ENCODE data around the gene UBB. TPM values are rescaled to one million over a fixed set of nuclear protein-coding genes. Genes with fewer than 3 reads are reported as not detected.

The UBB gene
- total RNA-seq, 1 donor from 2014 or later, result 625 TPM

DNA sequence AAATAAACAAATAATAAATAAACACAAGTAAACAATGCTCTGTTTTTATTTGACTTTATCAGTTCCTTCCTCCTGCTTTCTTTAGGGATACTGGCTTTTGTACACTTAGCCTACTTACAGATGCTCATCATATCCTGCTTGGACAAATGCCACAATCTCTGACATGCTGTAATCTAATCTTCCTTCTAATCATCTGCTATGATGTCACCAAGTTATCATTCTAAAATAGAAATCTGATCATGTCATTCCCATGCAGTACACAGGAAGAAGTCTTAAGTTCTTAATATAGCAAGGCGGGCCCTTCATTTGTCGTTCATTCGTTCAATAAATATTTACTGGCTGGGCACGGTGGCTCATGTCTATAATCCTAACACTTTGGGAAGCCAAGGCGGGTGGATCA is 9.1 kb upstream of the UBB start:
- Histone ChIP-seq H3K27me3 (no peaks in the 10 kb centered on the region), H3K36me3 (no peaks in the 10 kb centered on the region), H3K27ac (no peak overlapping the region), H3K9me3 (no peaks in the 10 kb centered on the region), H3K4me1 (no peaks in the 10 kb centered on the region), H3K4me3 (no peak overlapping the region)
- TF ChIP-seq, protein P1, sequence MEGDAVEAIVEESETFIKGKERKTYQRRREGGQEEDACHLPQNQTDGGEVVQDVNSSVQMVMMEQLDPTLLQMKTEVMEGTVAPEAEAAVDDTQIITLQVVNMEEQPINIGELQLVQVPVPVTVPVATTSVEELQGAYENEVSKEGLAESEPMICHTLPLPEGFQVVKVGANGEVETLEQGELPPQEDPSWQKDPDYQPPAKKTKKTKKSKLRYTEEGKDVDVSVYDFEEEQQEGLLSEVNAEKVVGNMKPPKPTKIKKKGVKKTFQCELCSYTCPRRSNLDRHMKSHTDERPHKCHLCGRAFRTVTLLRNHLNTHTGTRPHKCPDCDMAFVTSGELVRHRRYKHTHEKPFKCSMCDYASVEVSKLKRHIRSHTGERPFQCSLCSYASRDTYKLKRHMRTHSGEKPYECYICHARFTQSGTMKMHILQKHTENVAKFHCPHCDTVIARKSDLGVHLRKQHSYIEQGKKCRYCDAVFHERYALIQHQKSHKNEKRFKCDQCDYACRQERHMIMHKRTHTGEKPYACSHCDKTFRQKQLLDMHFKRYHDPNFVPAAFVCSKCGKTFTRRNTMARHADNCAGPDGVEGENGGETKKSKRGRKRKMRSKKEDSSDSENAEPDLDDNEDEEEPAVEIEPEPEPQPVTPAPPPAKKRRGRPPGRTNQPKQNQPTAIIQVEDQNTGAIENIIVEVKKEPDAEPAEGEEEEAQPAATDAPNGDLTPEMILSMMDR (IDR thresholded peaks at IDR 0.05), result no peak
- TF ChIP-seq POLR2AphosphoS5 (IDR thresholded peaks at IDR 0.05; ENCODE audit: insufficient read depth in 1 of 2, low read depth in 1 of 2) (no peak), POLR2A (IDR thresholded peaks at IDR 0.05) (no peak)
- intact Hi-C loops (cut with DNase I), result no loop called here
- no peak for DNase-seq (ENCODE audit: extremely low spot score in 2 of 2)

GRCh38 chr17:16374146-16374938 is 6.5 kb upstream of the UBB start:
- Histone ChIP-seq H3K27ac (peak overlapping the region; percentile 9), H3K4me3 (no peak overlapping the region), H3K4me1 (peaks cover 6% of the 10 kb centered on the region), H3K36me3 (no peaks in the 10 kb centered on the region), H3K9me3 (no peaks in the 10 kb centered on the region), H3K27me3 (no peaks in the 10 kb centered on the region)
- TF ChIP-seq POLR2AphosphoS5 (IDR thresholded peaks at IDR 0.05; ENCODE audit: insufficient read depth in 1 of 2, low read depth in 1 of 2) (peak in 1 of 2 donors; percentile 70), POLR2A (IDR thresholded peaks at IDR 0.05) (no peak)
- TF ChIP-seq, protein P1 (IDR thresholded peaks at IDR 0.05), result no peak
- DNase-seq (ENCODE audit: extremely low spot score in 2 of 2), result no peak
- intact Hi-C loops (cut with DNase I), result no loop called here

- H3K27me3 ChIP-seq, result no peaks in the 10 kb centered on the region
- no peak overlapping the region for H3K4me3 ChIP-seq
- peaks cover 0 to 9% of the 10 kb centered on the region in 2 donors for H3K36me3 ChIP-seq
- TF ChIP-seq, protein P1 (IDR thresholded peaks at IDR 0.05), result no peak
- TF ChIP-seq POLR2A (IDR thresholded peaks at IDR 0.05) (no peak), POLR2AphosphoS5 (IDR thresholded peaks at IDR 0.05; ENCODE audit: insufficient read depth in 1 of 2, low read depth in 1 of 2) (peak in 1 of 2 donors; percentile 87)
- H3K4me1 ChIP-seq, result peaks cover 25% of the 10 kb centered on the region
- intact Hi-C loops (cut with DNase I), result no loop called here
- H3K27ac ChIP-seq, result peak overlapping the region; percentile 100
- no peak for DNase-seq (ENCODE audit: extremely low spot score in 2 of 2)
- no peaks in the 10 kb centered on the region for H3K9me3 ChIP-seq
These were observed 3.0 kb upstream of the UBB start for GRCh38 chr17:16377941-16378341.

DNA sequence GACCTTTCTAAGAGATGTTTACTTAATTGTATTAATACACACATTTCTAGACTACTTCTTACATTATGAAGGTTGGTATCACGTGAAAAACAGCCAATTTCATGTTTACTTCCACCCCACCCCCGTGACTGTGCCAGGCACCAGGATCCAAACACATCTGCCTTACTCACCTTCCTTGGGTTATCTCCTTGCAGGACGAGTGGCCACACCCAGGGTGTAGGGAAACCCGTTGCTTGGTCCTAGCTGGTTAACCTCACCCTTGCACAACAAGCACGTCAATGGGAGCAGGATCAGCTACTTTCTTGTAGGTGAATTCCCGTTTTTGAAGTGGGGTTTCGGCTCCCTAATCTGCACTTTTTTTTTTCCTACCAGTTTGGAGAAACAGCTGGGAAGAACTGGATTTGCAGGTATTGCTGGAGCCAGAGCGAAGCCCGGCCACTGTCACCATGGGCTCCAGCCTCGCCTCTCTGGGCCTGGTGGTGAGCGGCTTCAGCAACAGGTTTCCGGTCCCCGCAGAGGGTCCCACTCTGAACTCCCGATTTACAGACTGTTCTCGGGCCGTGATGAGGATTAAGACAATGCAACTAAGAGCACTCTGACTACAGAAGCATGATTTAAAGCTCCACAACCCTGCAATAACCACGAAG is 2.1 kb upstream of the UBB start:
- Histone ChIP-seq H3K9me3 (no peaks in the 10 kb centered on the region), H3K4me1 (peaks cover 33% of the 10 kb centered on the region), H3K27me3 (no peaks in the 10 kb centered on the region), H3K27ac (peak overlapping the region; percentile 100), H3K4me3 (no peak overlapping the region), H3K36me3 (peaks cover 0 to 18% of the 10 kb centered on the region in 2 donors)
- TF ChIP-seq POLR2A (IDR thresholded peaks at IDR 0.05) (no peak), POLR2AphosphoS5 (IDR thresholded peaks at IDR 0.05; ENCODE audit: insufficient read depth in 1 of 2, low read depth in 1 of 2) (no peak)
- TF ChIP-seq, protein P1 (IDR thresholded peaks at IDR 0.05), result no peak
- DNase-seq (ENCODE audit: extremely low spot score in 2 of 2), result no peak
- intact Hi-C loops (cut with DNase I), result no loop called here

DNA sequence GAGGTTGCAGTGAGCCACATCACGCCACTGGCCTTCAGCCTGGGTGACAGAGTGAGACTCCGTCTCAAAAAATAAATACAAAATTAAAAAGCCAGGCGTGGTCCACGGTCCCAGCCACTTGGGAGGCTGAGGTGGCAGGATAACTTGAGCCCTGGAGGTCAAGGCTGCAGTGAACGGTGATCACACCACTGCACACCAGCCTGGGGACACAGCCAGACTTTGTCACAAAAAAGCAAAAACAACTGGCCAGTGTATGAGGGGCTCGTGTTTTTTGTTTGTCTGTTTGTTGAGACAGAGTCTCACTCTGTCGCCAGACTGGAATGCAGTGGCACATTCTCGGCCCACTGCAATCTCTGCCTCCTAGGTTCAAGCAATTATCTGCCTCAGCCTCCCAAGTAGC is 1.2 kb upstream of the UBB start:
- Histone ChIP-seq H3K4me1 (peaks cover 42% of the 10 kb centered on the region), H3K4me3 (no peak overlapping the region), H3K9me3 (no peaks in the 10 kb centered on the region), H3K27me3 (no peaks in the 10 kb centered on the region), H3K36me3 (peaks cover 0 to 18% of the 10 kb centered on the region in 2 donors), H3K27ac (peak overlapping the region; percentile 100)
- TF ChIP-seq, protein P1 (IDR thresholded peaks at IDR 0.05), result no peak
- TF ChIP-seq POLR2AphosphoS5 (IDR thresholded peaks at IDR 0.05; ENCODE audit: insufficient read depth in 1 of 2, low read depth in 1 of 2) (no peak), POLR2A (IDR thresholded peaks at IDR 0.05) (no peak)
- no peak for DNase-seq (ENCODE audit: extremely low spot score in 2 of 2)
- intact Hi-C loops (cut with DNase I), result no loop called here

All from vagina (tissue), 2 donors.